ENCODE results near the gene TPRA1.

DNA sequence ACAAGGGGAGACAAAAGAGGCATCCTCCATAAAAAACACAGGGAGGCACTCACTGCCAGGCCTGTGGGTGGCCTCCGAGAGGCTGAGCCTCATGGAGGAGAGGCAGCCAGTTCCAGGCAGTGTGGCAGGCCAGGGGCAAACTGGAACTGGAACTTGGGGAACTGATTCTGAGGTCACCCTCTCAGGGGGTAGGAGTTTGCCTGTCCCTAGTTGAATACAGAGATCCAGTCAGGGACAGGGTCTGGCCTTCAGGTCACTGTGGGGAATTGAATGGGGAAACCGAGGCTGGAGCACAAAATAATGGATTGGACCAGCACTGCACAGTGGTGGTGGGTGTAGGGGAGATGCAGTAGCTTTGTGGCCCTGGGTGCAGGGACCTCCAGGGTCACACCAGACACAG is 58.7 kb downstream of the TPRA1 start:
- TF ChIP-seq, protein P1, sequence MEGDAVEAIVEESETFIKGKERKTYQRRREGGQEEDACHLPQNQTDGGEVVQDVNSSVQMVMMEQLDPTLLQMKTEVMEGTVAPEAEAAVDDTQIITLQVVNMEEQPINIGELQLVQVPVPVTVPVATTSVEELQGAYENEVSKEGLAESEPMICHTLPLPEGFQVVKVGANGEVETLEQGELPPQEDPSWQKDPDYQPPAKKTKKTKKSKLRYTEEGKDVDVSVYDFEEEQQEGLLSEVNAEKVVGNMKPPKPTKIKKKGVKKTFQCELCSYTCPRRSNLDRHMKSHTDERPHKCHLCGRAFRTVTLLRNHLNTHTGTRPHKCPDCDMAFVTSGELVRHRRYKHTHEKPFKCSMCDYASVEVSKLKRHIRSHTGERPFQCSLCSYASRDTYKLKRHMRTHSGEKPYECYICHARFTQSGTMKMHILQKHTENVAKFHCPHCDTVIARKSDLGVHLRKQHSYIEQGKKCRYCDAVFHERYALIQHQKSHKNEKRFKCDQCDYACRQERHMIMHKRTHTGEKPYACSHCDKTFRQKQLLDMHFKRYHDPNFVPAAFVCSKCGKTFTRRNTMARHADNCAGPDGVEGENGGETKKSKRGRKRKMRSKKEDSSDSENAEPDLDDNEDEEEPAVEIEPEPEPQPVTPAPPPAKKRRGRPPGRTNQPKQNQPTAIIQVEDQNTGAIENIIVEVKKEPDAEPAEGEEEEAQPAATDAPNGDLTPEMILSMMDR (IDR thresholded peaks at IDR 0.05) = no peak
- no peak for TF ChIP-seq POLR2A (IDR thresholded peaks at IDR 0.05)
